Measurements from ENCODE around the gene CDKAL1.

The CDKAL1 gene

GRCh38 chr6:20732896-20733295 lies 198.6 kb downstream of the CDKAL1 start:
- H3K9ac ChIP-seq: no peak overlapping the region
- no peak overlapping the region for H3K27ac ChIP-seq
- no peaks in the 10 kb centered on the region for H3K27me3 ChIP-seq (ENCODE audit: insufficient read depth, low read depth)
- TF ChIP-seq, protein P1, sequence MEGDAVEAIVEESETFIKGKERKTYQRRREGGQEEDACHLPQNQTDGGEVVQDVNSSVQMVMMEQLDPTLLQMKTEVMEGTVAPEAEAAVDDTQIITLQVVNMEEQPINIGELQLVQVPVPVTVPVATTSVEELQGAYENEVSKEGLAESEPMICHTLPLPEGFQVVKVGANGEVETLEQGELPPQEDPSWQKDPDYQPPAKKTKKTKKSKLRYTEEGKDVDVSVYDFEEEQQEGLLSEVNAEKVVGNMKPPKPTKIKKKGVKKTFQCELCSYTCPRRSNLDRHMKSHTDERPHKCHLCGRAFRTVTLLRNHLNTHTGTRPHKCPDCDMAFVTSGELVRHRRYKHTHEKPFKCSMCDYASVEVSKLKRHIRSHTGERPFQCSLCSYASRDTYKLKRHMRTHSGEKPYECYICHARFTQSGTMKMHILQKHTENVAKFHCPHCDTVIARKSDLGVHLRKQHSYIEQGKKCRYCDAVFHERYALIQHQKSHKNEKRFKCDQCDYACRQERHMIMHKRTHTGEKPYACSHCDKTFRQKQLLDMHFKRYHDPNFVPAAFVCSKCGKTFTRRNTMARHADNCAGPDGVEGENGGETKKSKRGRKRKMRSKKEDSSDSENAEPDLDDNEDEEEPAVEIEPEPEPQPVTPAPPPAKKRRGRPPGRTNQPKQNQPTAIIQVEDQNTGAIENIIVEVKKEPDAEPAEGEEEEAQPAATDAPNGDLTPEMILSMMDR (conservative IDR thresholded peaks at IDR 0.05; ENCODE audit: low read depth, low read length): no peak
- H4K20me1 ChIP-seq (ENCODE audit: insufficient read depth): no peaks in the 10 kb centered on the region
- H3K36me3 ChIP-seq (ENCODE audit: insufficient read depth): no peaks in the 10 kb centered on the region
- no peak overlapping the region for H3K4me2 ChIP-seq
- no peak overlapping the region for H2AFZ ChIP-seq (ENCODE audit: low read depth)
- no peaks in the 10 kb centered on the region for H3K79me2 ChIP-seq (ENCODE audit: insufficient read depth, low read depth)
- peaks cover 50% of the 10 kb centered on the region for H3K4me1 ChIP-seq (ENCODE audit: low read depth, poor library complexity, severe bottlenecking)
- H3K4me3 ChIP-seq (IDR thresholded peaks at IDR 0.05; ENCODE audit: insufficient read depth, low read depth, low read length): no peak overlapping the region

GRCh38 chr6:20737912-20738311 lies 203.7 kb downstream of the CDKAL1 start:
- Histone ChIP-seq H3K27ac (no peak overlapping the region), H3K4me3 (IDR thresholded peaks at IDR 0.05; ENCODE audit: insufficient read depth, low read depth, low read length) (no peak overlapping the region), H3K27me3 (ENCODE audit: insufficient read depth, low read depth) (no peaks in the 10 kb centered on the region), H3K4me2 (peak overlapping the region; percentile 54; the same call in 1 of the 2 replicates), H3K4me1 (ENCODE audit: low read depth, poor library complexity, severe bottlenecking) (peaks cover 47% of the 10 kb centered on the region), H3K36me3 (ENCODE audit: insufficient read depth) (no peaks in the 10 kb centered on the region), H2AFZ (ENCODE audit: low read depth) (no peak overlapping the region), H4K20me1 (ENCODE audit: insufficient read depth) (no peaks in the 10 kb centered on the region), H3K79me2 (ENCODE audit: insufficient read depth, low read depth) (no peaks in the 10 kb centered on the region), H3K9ac (no peak overlapping the region)
- TF ChIP-seq, protein P1 (conservative IDR thresholded peaks at IDR 0.05; ENCODE audit: low read depth, low read length): no peak

- Histone ChIP-seq H3K4me2 (no peak overlapping the region), H2AFZ (ENCODE audit: low read depth) (no peak overlapping the region), H3K27ac (no peak overlapping the region), H3K4me3 (IDR thresholded peaks at IDR 0.05; ENCODE audit: insufficient read depth, low read depth, low read length) (no peak overlapping the region), H3K27me3 (ENCODE audit: insufficient read depth, low read depth) (no peaks in the 10 kb centered on the region), H4K20me1 (ENCODE audit: insufficient read depth) (no peaks in the 10 kb centered on the region), H3K36me3 (ENCODE audit: insufficient read depth) (no peaks in the 10 kb centered on the region), H3K4me1 (ENCODE audit: low read depth, poor library complexity, severe bottlenecking) (peaks cover 52% of the 10 kb centered on the region), H3K79me2 (ENCODE audit: insufficient read depth, low read depth) (no peaks in the 10 kb centered on the region), H3K9ac (no peak overlapping the region)
- TF ChIP-seq, protein P1 (conservative IDR thresholded peaks at IDR 0.05; ENCODE audit: low read depth, low read length): no peak
Measured at GRCh38 chr6:20740088-20740487, 205.8 kb downstream of the CDKAL1 start.

- Histone ChIP-seq H3K27ac (no peak overlapping the region), H3K79me2 (ENCODE audit: insufficient read depth, low read depth) (no peaks in the 10 kb centered on the region), H3K4me2 (no peak overlapping the region), H3K9ac (no peak overlapping the region), H3K4me1 (ENCODE audit: low read depth, poor library complexity, severe bottlenecking) (peaks cover 58% of the 10 kb centered on the region), H3K36me3 (ENCODE audit: insufficient read depth) (no peaks in the 10 kb centered on the region), H3K27me3 (ENCODE audit: insufficient read depth, low read depth) (no peaks in the 10 kb centered on the region), H2AFZ (ENCODE audit: low read depth) (no peak overlapping the region), H3K4me3 (IDR thresholded peaks at IDR 0.05; ENCODE audit: insufficient read depth, low read depth, low read length) (no peak overlapping the region), H4K20me1 (ENCODE audit: insufficient read depth) (no peaks in the 10 kb centered on the region)
- TF ChIP-seq, protein P1 (conservative IDR thresholded peaks at IDR 0.05; ENCODE audit: low read depth, low read length): no peak
Measured at GRCh38 chr6:20740727-20741126, 206.5 kb downstream of the CDKAL1 start.
